SK-N-MC (cell line): ENCODE measurements around the gene TFF2.

Source experiments
- DNase-seq: peaks from one replicate; pipeline ENCODE4 v3.0.0-alpha.2; 2011; ENCODE audit warnings: low read depth, low spot score
- H3K27ac ChIP-seq: fragments of 200-600 bp; sonication (generic); 2 replicates; pipeline ENCODE4 v1.5.1; 2016; ENCODE audit warnings: mixed run types
- H3K36me3 ChIP-seq: fragments of 200-600 bp; sonication (generic); 2 replicates; pipeline ENCODE4 v1.6.1; 2017; ENCODE audit warnings: antibody characterized with exemption, low read length, mixed read lengths; ENCODE audit not compliant: insufficient read depth
- H3K4me3 ChIP-seq: fragments of 200-600 bp; sonication (generic); 2 replicates; pipeline ENCODE4 v1.5.1; 2016
- H3K9ac ChIP-seq: fragments of 200-600 bp; sonication (generic); 2 replicates; pipeline ENCODE4 v1.8.0; 2017; ENCODE audit warnings: mixed run types, mixed read lengths; ENCODE audit not compliant: insufficient read length
- H3K9me3 ChIP-seq: fragments of 200-600 bp; sonication (generic); 2 replicates; pipeline ENCODE4 v1.6.1; 2017; ENCODE audit warnings: low read depth, mild to moderate bottlenecking, antibody characterized with exemption, low read length, moderate library complexity, mixed read lengths
- EZH2 ChIP-seq: fragments of 200-600 bp; sonication (generic); IDR thresholded peaks from one replicate; pipeline ENCODE4 v1.6.1; 2017; ENCODE audit warnings: antibody characterized with exemption
- FOXP2 ChIP-seq: optimal IDR thresholded peaks from 2 replicates; pipeline ENCODE3; 2011; ENCODE audit warnings: mild to moderate bottlenecking, moderate library complexity; ENCODE audit not compliant: insufficient read depth; ENCODE audit errors: extremely low read length, control extremely low read depth
- POLR2AphosphoS5 ChIP-seq: IDR thresholded peaks from 2 replicates; pipeline ENCODE4 v1.6.1; 2012; ENCODE audit warnings: mild to moderate bottlenecking, low read depth, low read length, borderline replicate concordance

Gene TFF2

GRCh38 chr21:42340187-42341050 lies 10.4 kb downstream of the TFF2 start:
- Histone ChIP-seq H3K9ac (no peak overlapping the region), H3K9me3 (no peaks in the 10 kb centered on the region), H3K27ac (no peak overlapping the region), H3K36me3 (no peaks in the 10 kb centered on the region), H3K4me3 (no peak overlapping the region)
- no peak for TF ChIP-seq FOXP2
- TF ChIP-seq POLR2AphosphoS5 = no peak
- TF ChIP-seq EZH2 = no peak
- no peak for DNase-seq

GRCh38 chr21:42338729-42339715 lies 11.8 kb downstream of the TFF2 start:
- Histone ChIP-seq H3K9ac (no peak overlapping the region), H3K36me3 (no peaks in the 10 kb centered on the region), H3K27ac (no peak overlapping the region), H3K4me3 (no peak overlapping the region), H3K9me3 (no peaks in the 10 kb centered on the region)
- TF ChIP-seq FOXP2 = no peak
- no peak for TF ChIP-seq POLR2AphosphoS5
- no peak for TF ChIP-seq EZH2
- no peak for DNase-seq

GRCh38 chr21:42337830-42338728 lies 12.7 kb downstream of the TFF2 start:
- Histone ChIP-seq H3K4me3 (no peak overlapping the region), H3K9ac (no peak overlapping the region), H3K27ac (no peak overlapping the region), H3K36me3 (no peaks in the 10 kb centered on the region), H3K9me3 (no peaks in the 10 kb centered on the region)
- peak; percentile 2 for DNase-seq
- TF ChIP-seq EZH2 = no peak
- no peak for TF ChIP-seq FOXP2
- TF ChIP-seq POLR2AphosphoS5 = no peak

GRCh38 chr21:42337276-42337675 lies 13.5 kb downstream of the TFF2 start:
- DNase-seq = no peak
- TF ChIP-seq EZH2 = no peak
- no peak for TF ChIP-seq FOXP2
- no peak for TF ChIP-seq POLR2AphosphoS5
- H3K9ac ChIP-seq = no peak overlapping the region
- no peak overlapping the region for H3K27ac ChIP-seq
- no peak overlapping the region for H3K4me3 ChIP-seq
- H3K9me3 ChIP-seq = no peaks in the 10 kb centered on the region
- no peaks in the 10 kb centered on the region for H3K36me3 ChIP-seq

- Histone ChIP-seq H3K4me3 (no peak overlapping the region), H3K27ac (no peak overlapping the region), H3K9me3 (no peaks in the 10 kb centered on the region), H3K9ac (no peak overlapping the region), H3K36me3 (no peaks in the 10 kb centered on the region)
- TF ChIP-seq FOXP2 = no peak
- no peak for TF ChIP-seq POLR2AphosphoS5
- no peak for TF ChIP-seq EZH2
- DNase-seq = no peak
Measured at GRCh38 chr21:42336054-42336453, 14.7 kb downstream of the TFF2 start.

GRCh38 chr21:42332557-42333317 lies 18.1 kb downstream of the TFF2 start:
- Histone ChIP-seq H3K27ac (no peak overlapping the region), H3K9me3 (no peaks in the 10 kb centered on the region), H3K9ac (no peak overlapping the region), H3K36me3 (no peaks in the 10 kb centered on the region), H3K4me3 (no peak overlapping the region)
- no peak for DNase-seq
- TF ChIP-seq POLR2AphosphoS5 (no peak), FOXP2 (no peak), EZH2 (no peak)

- Histone ChIP-seq H3K9me3 (no peaks in the 10 kb centered on the region), H3K36me3 (no peaks in the 10 kb centered on the region), H3K27ac (no peak overlapping the region), H3K4me3 (no peak overlapping the region), H3K9ac (no peak overlapping the region)
- no peak for DNase-seq
- no peak for TF ChIP-seq FOXP2
- no peak for TF ChIP-seq POLR2AphosphoS5
- TF ChIP-seq EZH2 = no peak
Measured at GRCh38 chr21:42331660-42332059, 19.1 kb downstream of the TFF2 start.
